NB4 (cell line): ENCODE measurements around the gene LCN15.

Source experiments
- MAX ChIP-seq: IDR thresholded peaks from 2 replicates; pipeline ENCODE4 v1.6.1; 2011; ENCODE audit warnings: low read depth, low read length
- MYC ChIP-seq: IDR thresholded peaks from 2 replicates; pipeline ENCODE4 v1.6.1; 2011; ENCODE audit warnings: low read depth, low read length
- POLR2A ChIP-seq: IDR thresholded peaks from 2 replicates; pipeline ENCODE4 v1.6.1; 2011; ENCODE audit warnings: mild to moderate bottlenecking; ENCODE audit not compliant: insufficient read length; ENCODE audit errors: extremely low read depth
- TF ChIP-seq, protein P1 (sequence below): IDR thresholded peaks from one replicate; pipeline ENCODE4 v1.5.1; 2012; ENCODE audit warnings: low read depth, low read length

DNA sequence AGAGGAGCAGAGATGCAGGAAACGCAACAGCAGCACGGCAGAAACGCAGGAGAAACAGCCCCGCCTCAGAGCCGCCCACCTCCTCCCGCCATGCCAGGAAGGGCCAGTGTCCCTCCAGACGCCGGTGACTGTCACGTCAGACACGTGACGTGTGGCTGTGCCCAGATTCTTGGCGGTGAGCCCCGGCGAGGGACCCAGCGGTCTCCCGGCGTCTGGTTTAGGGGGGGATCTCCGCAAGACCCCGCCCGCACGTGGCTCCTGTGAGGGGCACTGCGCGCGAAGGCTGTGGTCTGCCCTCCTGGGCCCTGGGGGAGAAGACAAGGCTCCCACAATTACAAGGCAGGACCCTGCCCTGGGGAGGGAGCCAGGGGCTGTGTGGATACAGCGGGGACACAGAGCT, 3.9 kb downstream of the LCN15 start:
- TF ChIP-seq, protein P1, sequence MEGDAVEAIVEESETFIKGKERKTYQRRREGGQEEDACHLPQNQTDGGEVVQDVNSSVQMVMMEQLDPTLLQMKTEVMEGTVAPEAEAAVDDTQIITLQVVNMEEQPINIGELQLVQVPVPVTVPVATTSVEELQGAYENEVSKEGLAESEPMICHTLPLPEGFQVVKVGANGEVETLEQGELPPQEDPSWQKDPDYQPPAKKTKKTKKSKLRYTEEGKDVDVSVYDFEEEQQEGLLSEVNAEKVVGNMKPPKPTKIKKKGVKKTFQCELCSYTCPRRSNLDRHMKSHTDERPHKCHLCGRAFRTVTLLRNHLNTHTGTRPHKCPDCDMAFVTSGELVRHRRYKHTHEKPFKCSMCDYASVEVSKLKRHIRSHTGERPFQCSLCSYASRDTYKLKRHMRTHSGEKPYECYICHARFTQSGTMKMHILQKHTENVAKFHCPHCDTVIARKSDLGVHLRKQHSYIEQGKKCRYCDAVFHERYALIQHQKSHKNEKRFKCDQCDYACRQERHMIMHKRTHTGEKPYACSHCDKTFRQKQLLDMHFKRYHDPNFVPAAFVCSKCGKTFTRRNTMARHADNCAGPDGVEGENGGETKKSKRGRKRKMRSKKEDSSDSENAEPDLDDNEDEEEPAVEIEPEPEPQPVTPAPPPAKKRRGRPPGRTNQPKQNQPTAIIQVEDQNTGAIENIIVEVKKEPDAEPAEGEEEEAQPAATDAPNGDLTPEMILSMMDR, result no peak
- TF ChIP-seq POLR2A (no peak), MYC (no peak), MAX (no peak)
